ENCODE measurements around the gene PRRX2.

PRRX2 gene

GRCh38 chr9:129762985-129763926 is 97.8 kb downstream of the PRRX2 start:
- no peak for DNase-seq

GRCh38 chr9:129765764-129766317 is 100.4 kb downstream of the PRRX2 start:
- DNase-seq, result no peak

- no peak for DNase-seq
Measured at GRCh38 chr9:129768486-129768885, 103.0 kb downstream of the PRRX2 start.

GRCh38 chr9:129769669-129770068 is 104.2 kb downstream of the PRRX2 start:
- DNase-seq, result no peak

- DNase-seq, result no peak
Measured at GRCh38 chr9:129770741-129771140, 105.3 kb downstream of the PRRX2 start.
